ENCODE measurements around the gene CHRM4. TPM values are rescaled to one million over a fixed set of nuclear protein-coding genes. Genes with fewer than 3 reads are reported as not detected.

Gene CHRM4
- total RNA-seq, 2 donors from 2014 or later = 0.75 to 0.81 TPM

- DNase-seq (ENCODE audit: low spot score) (no peak), ATAC-seq (no peak)
- H3K9me3 Mint-ChIP-seq = no peaks in the 10 kb centered on the region
- H3K27ac Mint-ChIP-seq = no peak overlapping the region
- peaks cover 11% of the 10 kb centered on the region for H3K36me3 Mint-ChIP-seq
- H3K4me3 Mint-ChIP-seq = no peak overlapping the region
- peaks cover 0 to 3% of the 10 kb centered on the region in 2 donors for H3K4me1 Mint-ChIP-seq (ENCODE audit: low read depth in 2 of 2)
- H3K27me3 Mint-ChIP-seq = no peaks in the 10 kb centered on the region
These were observed 26.1 kb upstream of the CHRM4 start for GRCh38 chr11:46417711-46418110.

DNA sequence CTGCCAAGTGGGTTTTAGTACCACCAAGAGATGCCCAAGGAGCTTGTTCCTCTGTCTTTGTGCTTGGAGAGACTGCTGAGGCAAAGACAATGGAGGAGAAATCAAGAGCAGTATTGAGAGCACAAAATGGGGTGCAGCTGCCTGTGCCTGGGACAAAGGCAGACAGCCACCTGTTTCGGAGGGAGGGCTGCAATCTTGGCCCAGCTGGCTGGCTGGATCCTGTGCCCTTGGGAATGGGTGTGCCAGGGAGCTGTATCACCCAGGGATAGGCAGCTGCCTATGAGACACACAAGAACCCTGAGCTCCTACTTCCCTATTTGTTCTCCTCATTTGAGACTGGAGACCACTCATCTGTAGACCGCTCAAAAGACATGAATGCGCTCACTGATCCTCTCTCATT is 23.3 kb upstream of the CHRM4 start:
- DNase-seq (ENCODE audit: low spot score) (no peak), ATAC-seq (no peak)
- no peak overlapping the region for H3K27ac Mint-ChIP-seq
- H3K27me3 Mint-ChIP-seq = no peaks in the 10 kb centered on the region
- H3K4me3 Mint-ChIP-seq = no peak overlapping the region
- no peaks in the 10 kb centered on the region for H3K9me3 Mint-ChIP-seq
- H3K4me1 Mint-ChIP-seq (ENCODE audit: low read depth in 2 of 2) = no peaks in the 10 kb centered on the region
- peaks cover 11% of the 10 kb centered on the region for H3K36me3 Mint-ChIP-seq

GRCh38 chr11:46414466-46414796 is 22.9 kb upstream of the CHRM4 start:
- H3K4me1 Mint-ChIP-seq (ENCODE audit: low read depth in 2 of 2) = no peaks in the 10 kb centered on the region
- DNase-seq (ENCODE audit: low spot score) = no peak
- H3K4me3 Mint-ChIP-seq = no peak overlapping the region
- no peaks in the 10 kb centered on the region for H3K27me3 Mint-ChIP-seq
- H3K27ac Mint-ChIP-seq = no peak overlapping the region
- peaks cover 11% of the 10 kb centered on the region for H3K36me3 Mint-ChIP-seq
- ATAC-seq = no peak
- no peaks in the 10 kb centered on the region for H3K9me3 Mint-ChIP-seq

- H3K4me3 Mint-ChIP-seq = no peak overlapping the region
- ATAC-seq (no peak), DNase-seq (ENCODE audit: low spot score) (peak; percentile 44)
- H3K27me3 Mint-ChIP-seq = no peaks in the 10 kb centered on the region
- no peaks in the 10 kb centered on the region for H3K4me1 Mint-ChIP-seq (ENCODE audit: low read depth in 2 of 2)
- no peak overlapping the region for H3K27ac Mint-ChIP-seq
- H3K9me3 Mint-ChIP-seq = no peaks in the 10 kb centered on the region
- peaks cover 11% of the 10 kb centered on the region for H3K36me3 Mint-ChIP-seq
These were observed 22.3 kb upstream of the CHRM4 start for GRCh38 chr11:46413760-46414465.

DNA sequence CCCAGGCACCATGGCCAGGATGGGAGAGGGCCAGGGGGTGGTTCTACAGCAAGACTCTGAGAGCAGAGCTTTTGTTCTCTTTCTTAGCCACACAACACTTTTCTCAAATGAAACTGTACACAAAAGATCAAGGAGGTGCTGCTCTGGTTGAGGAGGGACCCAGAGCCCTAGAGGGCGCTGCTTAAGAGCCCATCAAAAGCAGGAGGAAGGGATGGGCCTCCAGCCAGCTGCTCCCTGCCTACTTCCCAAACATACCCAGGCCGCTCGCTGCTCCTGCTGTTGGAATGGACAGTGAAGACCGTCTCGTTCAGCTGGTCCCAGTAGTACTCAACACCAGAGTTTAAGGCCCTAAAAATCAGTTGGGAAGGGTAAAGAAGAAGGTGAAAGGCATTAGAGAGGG is 18.4 kb upstream of the CHRM4 start:
- DNase-seq (ENCODE audit: low spot score) (peak; percentile 26), ATAC-seq (no peak)
- no peaks in the 10 kb centered on the region for H3K9me3 Mint-ChIP-seq
- H3K4me3 Mint-ChIP-seq = no peak overlapping the region
- H3K36me3 Mint-ChIP-seq = no peaks in the 10 kb centered on the region
- no peaks in the 10 kb centered on the region for H3K4me1 Mint-ChIP-seq (ENCODE audit: low read depth in 2 of 2)
- no peak overlapping the region for H3K27ac Mint-ChIP-seq
- H3K27me3 Mint-ChIP-seq = no peaks in the 10 kb centered on the region

DNA sequence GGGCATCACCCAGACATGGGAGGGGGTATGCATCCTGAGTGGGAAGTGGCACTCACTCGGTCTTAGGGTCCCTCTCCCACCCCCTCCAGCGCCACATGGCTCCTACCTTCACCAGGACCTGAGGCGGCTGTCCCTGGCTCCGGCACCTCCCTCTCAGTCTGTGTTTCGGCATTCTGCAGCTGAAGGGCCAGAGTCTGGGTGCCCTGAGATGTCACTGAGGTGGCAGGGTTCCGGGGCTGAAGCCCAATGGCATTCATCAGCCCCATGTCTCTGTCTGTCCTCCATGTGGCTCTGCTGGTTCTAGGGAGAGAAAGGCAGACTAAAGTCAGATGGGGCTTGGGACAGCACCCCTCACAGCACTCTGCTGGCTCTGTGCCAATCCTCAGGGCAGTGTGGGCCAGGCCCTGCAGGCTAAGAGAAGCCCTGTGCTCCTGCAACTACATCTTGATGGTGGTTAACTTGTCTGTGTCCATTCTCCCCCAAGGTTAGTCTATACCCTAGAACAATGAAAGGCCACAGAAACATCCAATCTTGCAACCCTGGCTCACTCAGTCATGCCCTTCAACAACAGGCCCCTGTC is 16.9 kb upstream of the CHRM4 start:
- no peaks in the 10 kb centered on the region for H3K27me3 Mint-ChIP-seq
- DNase-seq (ENCODE audit: low spot score) (peak; percentile 51), ATAC-seq (no peak)
- H3K36me3 Mint-ChIP-seq = no peaks in the 10 kb centered on the region
- H3K27ac Mint-ChIP-seq = no peak overlapping the region
- H3K9me3 Mint-ChIP-seq = no peaks in the 10 kb centered on the region
- H3K4me1 Mint-ChIP-seq (ENCODE audit: low read depth in 2 of 2) = no peaks in the 10 kb centered on the region
- H3K4me3 Mint-ChIP-seq = no peak overlapping the region

GRCh38 chr11:46407635-46408034 is 16.1 kb upstream of the CHRM4 start:
- no peaks in the 10 kb centered on the region for H3K4me1 Mint-ChIP-seq (ENCODE audit: low read depth in 2 of 2)
- no peaks in the 10 kb centered on the region for H3K36me3 Mint-ChIP-seq
- no peaks in the 10 kb centered on the region for H3K9me3 Mint-ChIP-seq
- H3K27ac Mint-ChIP-seq = no peak overlapping the region
- DNase-seq (ENCODE audit: low spot score) (peak; percentile 29), ATAC-seq (no peak)
- H3K4me3 Mint-ChIP-seq = no peak overlapping the region
- no peaks in the 10 kb centered on the region for H3K27me3 Mint-ChIP-seq

- no peak for DNase-seq (ENCODE audit: low spot score)
- no peak for ATAC-seq
- Mint-ChIP-seq H3K9me3 (no peaks in the 10 kb centered on the region), H3K27ac (no peak overlapping the region), H3K4me3 (no peak overlapping the region), H3K4me1 (ENCODE audit: low read depth in 2 of 2) (no peaks in the 10 kb centered on the region), H3K36me3 (no peaks in the 10 kb centered on the region), H3K27me3 (no peaks in the 10 kb centered on the region)
These were observed 13.0 kb upstream of the CHRM4 start for GRCh38 chr11:46404476-46405017.

GRCh38 chr11:46402957-46403902 is 11.7 kb upstream of the CHRM4 start:
- H3K4me3 Mint-ChIP-seq = no peak overlapping the region
- DNase-seq (ENCODE audit: low spot score) (no peak), ATAC-seq (no peak)
- no peaks in the 10 kb centered on the region for H3K9me3 Mint-ChIP-seq
- no peaks in the 10 kb centered on the region for H3K27me3 Mint-ChIP-seq
- no peaks in the 10 kb centered on the region for H3K4me1 Mint-ChIP-seq (ENCODE audit: low read depth in 2 of 2)
- no peak overlapping the region for H3K27ac Mint-ChIP-seq
- no peaks in the 10 kb centered on the region for H3K36me3 Mint-ChIP-seq

- Mint-ChIP-seq H3K4me1 (ENCODE audit: low read depth in 2 of 2) (peaks cover 10% of the 10 kb centered on the region in 2 donors), H3K4me3 (no peak overlapping the region), H3K27me3 (peaks cover 3 to 6% of the 10 kb centered on the region in 2 donors), H3K36me3 (no peaks in the 10 kb centered on the region), H3K9me3 (no peaks in the 10 kb centered on the region), H3K27ac (no peak overlapping the region)
- ATAC-seq = no peak
- no peak for DNase-seq (ENCODE audit: low spot score)
These were observed 6.0 kb upstream of the CHRM4 start for GRCh38 chr11:46397526-46397925.

GRCh38 chr11:46393759-46394158 is 2.2 kb upstream of the CHRM4 start:
- Mint-ChIP-seq H3K4me3 (peak overlapping the region; percentile 82), H3K4me1 (ENCODE audit: low read depth in 2 of 2) (peaks cover 11 to 18% of the 10 kb centered on the region in 2 donors), H3K27me3 (peaks cover 7 to 9% of the 10 kb centered on the region in 2 donors), H3K9me3 (no peaks in the 10 kb centered on the region), H3K36me3 (no peaks in the 10 kb centered on the region), H3K27ac (no peak overlapping the region)
- ATAC-seq (no peak), DNase-seq (ENCODE audit: low spot score) (no peak)

GRCh38 chr11:46393231-46393616 is 1.6 kb upstream of the CHRM4 start:
- H3K27me3 Mint-ChIP-seq = peaks cover 11 to 13% of the 10 kb centered on the region in 2 donors
- DNase-seq (ENCODE audit: low spot score) = no peak

GRCh38 chr11:46392421-46393230 is 1.1 kb upstream of the CHRM4 start:
- H3K27ac Mint-ChIP-seq = no peak overlapping the region
- peaks cover 16 to 17% of the 10 kb centered on the region in 2 donors for H3K27me3 Mint-ChIP-seq
- H3K4me3 Mint-ChIP-seq = peak overlapping the region; percentile 82
- no peaks in the 10 kb centered on the region for H3K36me3 Mint-ChIP-seq
- H3K4me1 Mint-ChIP-seq (ENCODE audit: low read depth in 2 of 2) = peaks cover 11 to 23% of the 10 kb centered on the region in 2 donors
- peak; percentile 89 for DNase-seq (ENCODE audit: low spot score)
- peak; percentile 84 to 88 for ATAC-seq
- H3K9me3 Mint-ChIP-seq = no peaks in the 10 kb centered on the region

More at GRCh38 chr11:46393231-46393616, 1.6 kb upstream of the CHRM4 start:
- Mint-ChIP-seq H3K4me3 (peak overlapping the region; percentile 82), H3K9me3 (no peaks in the 10 kb centered on the region), H3K27ac (no peak overlapping the region), H3K4me1 (ENCODE audit: low read depth in 2 of 2) (peaks cover 11 to 20% of the 10 kb centered on the region in 2 donors), H3K36me3 (no peaks in the 10 kb centered on the region)
- ATAC-seq = no peak

Data from natural killer cell treated with Interleukin-12 subunit alpha and Interleukin-12 subunit beta and Interleukin-15 and Interleukin-18, amount 100 ng/mL, for 72 hours (primary cell).